ENCODE data around the gene LMX1B.

GRCh38 chr9:126633881-126634558, 20.3 kb downstream of the LMX1B start:
- TF ChIP-seq CTCF (IDR thresholded peaks at IDR 0.05) = no peak
- TF ChIP-seq TCF7 (CRISPR knock-in tag; IDR thresholded peaks at IDR 0.05; ENCODE audit: low read depth) = no peak
- no peak for TF ChIP-seq USF1 (CRISPR knock-in tag; IDR thresholded peaks at IDR 0.05)
- no peak for TF ChIP-seq SMAD3 (CRISPR knock-in tag; IDR thresholded peaks at IDR 0.05; ENCODE audit: borderline replicate concordance)
- no peak for TF ChIP-seq NR1H2 (CRISPR knock-in tag; IDR thresholded peaks at IDR 0.05)
- TF ChIP-seq ZNF396 (CRISPR knock-in tag; IDR thresholded peaks at IDR 0.05; ENCODE audit: borderline replicate concordance) = no peak
- no peak for TF ChIP-seq JUN (CRISPR knock-in tag; IDR thresholded peaks at IDR 0.05)
- no peak for TF ChIP-seq EMX1 (CRISPR knock-in tag; IDR thresholded peaks at IDR 0.05)
- no peak for TF ChIP-seq ESRRA (CRISPR knock-in tag; IDR thresholded peaks at IDR 0.05; ENCODE audit: borderline replicate concordance)
- TF ChIP-seq ETV6 (CRISPR knock-in tag; IDR thresholded peaks at IDR 0.05) = no peak
- no peak for TF ChIP-seq MYBL2 (CRISPR knock-in tag; IDR thresholded peaks at IDR 0.05)
- no peak for TF ChIP-seq E2F1 (CRISPR knock-in tag; IDR thresholded peaks at IDR 0.05)

All from WTC11 (cell line).